MM.1S (cell line): ENCODE measurements around the gene RNU1-3.
"Not testable (repeated sequence)": the region's sequence is repeated elsewhere in the genome, so short reads cannot be mapped to it uniquely, and the experiment has no call there.

Source experiments
- DNase-seq: peaks from one replicate; pipeline ENCODE4 v3.0.0-alpha.2; 2015
- H2AFZ ChIP-seq: fragments of 300-600 bp; sonication (generic); 2 replicates; pipeline ENCODE4 v1.6.0; 2016; ENCODE audit warnings: antibody characterized with exemption, low read length
- H3F3A ChIP-seq: fragments of 300-600 bp; sonication (generic); 2 replicates; pipeline ENCODE4 v1.6.1; 2016; ENCODE audit warnings: mild to moderate bottlenecking, antibody characterized with exemption, low read length, moderate library complexity, mixed read lengths; ENCODE audit not compliant: insufficient read depth
- H3K27ac ChIP-seq: fragments of 300-600 bp; sonication (generic); 2 replicates; pipeline ENCODE4 v1.5.1; 2016; ENCODE audit warnings: mild to moderate bottlenecking, low read length
- H3K27me3 ChIP-seq: fragments of 300-600 bp; sonication (generic); replicated peaks from 2 replicates; pipeline ENCODE4 v1.6.0; 2016; ENCODE audit warnings: low read length; ENCODE audit not compliant: insufficient read depth
- H3K36me3 ChIP-seq: fragments of 300-600 bp; sonication (generic); replicated peaks from 2 replicates; pipeline ENCODE4 v1.6.1; 2016; ENCODE audit warnings: mild to moderate bottlenecking, low read length, mixed read lengths; ENCODE audit not compliant: insufficient read depth
- H3K4me1 ChIP-seq: fragments of 300-600 bp; sonication (generic); 2 replicates; pipeline ENCODE4 v1.6.1; 2016; ENCODE audit warnings: low read length, mixed read lengths
- H3K4me2 ChIP-seq: fragments of 300-600 bp; sonication (generic); 2 replicates; pipeline ENCODE4 v1.6.0; 2016; ENCODE audit warnings: low read depth, low read length
- H3K4me3 ChIP-seq: fragments of 300-600 bp; sonication (generic); 2 replicates; pipeline ENCODE4 v1.5.1; 2016; ENCODE audit warnings: low read length, mixed read lengths
- H3K79me2 ChIP-seq: fragments of 300-600 bp; sonication (generic); 2 replicates; pipeline ENCODE4 v1.6.1; 2016; ENCODE audit warnings: mixed run types, low read length, mixed read lengths
- H3K9ac ChIP-seq: fragments of 300-600 bp; sonication (generic); 2 replicates; pipeline ENCODE4 v1.6.1; 2016; ENCODE audit warnings: low read length, mixed read lengths
- H3K9me2 ChIP-seq: fragments of 300-600 bp; sonication (generic); replicated peaks from 2 replicates; pipeline ENCODE4 v1.6.1; 2016; ENCODE audit warnings: mild to moderate bottlenecking, low read length, mixed read lengths; ENCODE audit not compliant: insufficient read depth
- H3K9me3 ChIP-seq: fragments of 300-600 bp; sonication (generic); replicated peaks from 2 replicates; pipeline ENCODE4 v1.6.1; 2016; ENCODE audit warnings: mild to moderate bottlenecking, low read length, mixed read lengths; ENCODE audit not compliant: insufficient read depth
- H4K20me1 ChIP-seq: fragments of 300-600 bp; sonication (generic); 2 replicates; pipeline ENCODE4 v1.6.1; 2016; ENCODE audit warnings: mild to moderate bottlenecking, low read length, moderate library complexity, mixed read lengths; ENCODE audit not compliant: insufficient read depth

Gene RNU1-3

GRCh38 chr1:16649390-16649789, 17.4 kb downstream of the RNU1-3 start:
- H3K79me2 ChIP-seq, H3K9me3 ChIP-seq, H3K27me3 ChIP-seq, H2AFZ ChIP-seq, H4K20me1 ChIP-seq, H3K4me1 ChIP-seq, H3K4me2 ChIP-seq, H3K9ac ChIP-seq, H3K9me2 ChIP-seq, H3K27ac ChIP-seq, H3K4me3 ChIP-seq, H3K36me3 ChIP-seq, DNase-seq, H3F3A ChIP-seq: not testable (repeated sequence)

- not testable (repeated sequence) for H3K79me2 ChIP-seq, H3K4me3 ChIP-seq, DNase-seq, H3K9ac ChIP-seq, H3K4me2 ChIP-seq, H3K9me3 ChIP-seq, H2AFZ ChIP-seq, H3K9me2 ChIP-seq, H3K27ac ChIP-seq, H3F3A ChIP-seq, H4K20me1 ChIP-seq, H3K27me3 ChIP-seq, H3K36me3 ChIP-seq, H3K4me1 ChIP-seq
Observed at GRCh38 chr1:16648756-16649155, 18.0 kb downstream of the RNU1-3 start.

- H3K27me3 ChIP-seq, H3F3A ChIP-seq, H3K4me2 ChIP-seq, H3K9ac ChIP-seq, H3K36me3 ChIP-seq, H2AFZ ChIP-seq, H3K9me2 ChIP-seq, H3K9me3 ChIP-seq, H4K20me1 ChIP-seq, H3K27ac ChIP-seq, DNase-seq, H3K4me3 ChIP-seq: not testable (repeated sequence)
- Histone ChIP-seq H3K79me2 (peaks cover 13% of the 10 kb centered on the region), H3K4me1 (peaks cover 11% of the 10 kb centered on the region)
Observed at GRCh38 chr1:16648250-16648649, 18.5 kb downstream of the RNU1-3 start.

- DNase-seq, H2AFZ ChIP-seq, H3K36me3 ChIP-seq, H3K9me3 ChIP-seq, H3K27ac ChIP-seq, H3K27me3 ChIP-seq, H3K4me2 ChIP-seq, H3F3A ChIP-seq, H3K9me2 ChIP-seq, H3K4me3 ChIP-seq, H3K9ac ChIP-seq, H4K20me1 ChIP-seq: not testable (repeated sequence)
- peaks cover 20% of the 10 kb centered on the region for H3K79me2 ChIP-seq
- H3K4me1 ChIP-seq, result peaks cover 15% of the 10 kb centered on the region
Observed at GRCh38 chr1:16647179-16648176, 19.3 kb downstream of the RNU1-3 start.

GRCh38 chr1:16646716-16647115, 20.0 kb downstream of the RNU1-3 start:
- not testable (repeated sequence) for H3K4me2 ChIP-seq, DNase-seq, H3K27ac ChIP-seq, H3K36me3 ChIP-seq, H3K27me3 ChIP-seq, H3K9me2 ChIP-seq, H3K4me3 ChIP-seq, H3K9me3 ChIP-seq, H3F3A ChIP-seq, H3K9ac ChIP-seq, H2AFZ ChIP-seq, H4K20me1 ChIP-seq
- Histone ChIP-seq H3K79me2 (peaks cover 26% of the 10 kb centered on the region), H3K4me1 (peaks cover 15% of the 10 kb centered on the region)

- not testable (repeated sequence) for H3K9me3 ChIP-seq, H3K4me2 ChIP-seq, H3K4me3 ChIP-seq, H3K27ac ChIP-seq, H3K27me3 ChIP-seq, H2AFZ ChIP-seq, H3K9me2 ChIP-seq, H3K36me3 ChIP-seq, H4K20me1 ChIP-seq, H3K9ac ChIP-seq, H3F3A ChIP-seq, DNase-seq
- Histone ChIP-seq H3K79me2 (peaks cover 32% of the 10 kb centered on the region), H3K4me1 (peaks cover 15% of the 10 kb centered on the region)
Observed at GRCh38 chr1:16646061-16646664, 20.6 kb downstream of the RNU1-3 start.

GRCh38 chr1:16645271-16646060, 21.3 kb downstream of the RNU1-3 start:
- H3K36me3 ChIP-seq, H4K20me1 ChIP-seq, H3F3A ChIP-seq, DNase-seq, H3K9me2 ChIP-seq, H3K9me3 ChIP-seq, H3K27me3 ChIP-seq: not testable (repeated sequence)
- H3K4me1 ChIP-seq, result peaks cover 15% of the 10 kb centered on the region
- peak overlapping the region; percentile 75; the same call in 1 of the 2 replicates for H3K9ac ChIP-seq
- H3K79me2 ChIP-seq, result peaks cover 35% of the 10 kb centered on the region
- H2AFZ ChIP-seq, result peak overlapping the region; percentile 88
- peak overlapping the region; percentile 77 for H3K4me3 ChIP-seq
- peak overlapping the region; percentile 87 for H3K4me2 ChIP-seq
- peak overlapping the region; percentile 23; the same call in 1 of the 2 replicates for H3K27ac ChIP-seq
